Stimulated activated CD8-positive, alpha-beta memory T cell treated with anti-CD3 and anti-CD28 coated beads, Interleukin-12 subunit alpha, Interleukin-12 subunit beta, amount 100 ng/mL, for 24 hours (primary cell): ENCODE results near the gene GSTO1.

Experiments
- DNase-seq: peaks from one replicate; pipeline ENCODE4 v3.0.0-alpha.2; 2020; ENCODE audit errors: extremely low read depth

Gene GSTO1

DNA sequence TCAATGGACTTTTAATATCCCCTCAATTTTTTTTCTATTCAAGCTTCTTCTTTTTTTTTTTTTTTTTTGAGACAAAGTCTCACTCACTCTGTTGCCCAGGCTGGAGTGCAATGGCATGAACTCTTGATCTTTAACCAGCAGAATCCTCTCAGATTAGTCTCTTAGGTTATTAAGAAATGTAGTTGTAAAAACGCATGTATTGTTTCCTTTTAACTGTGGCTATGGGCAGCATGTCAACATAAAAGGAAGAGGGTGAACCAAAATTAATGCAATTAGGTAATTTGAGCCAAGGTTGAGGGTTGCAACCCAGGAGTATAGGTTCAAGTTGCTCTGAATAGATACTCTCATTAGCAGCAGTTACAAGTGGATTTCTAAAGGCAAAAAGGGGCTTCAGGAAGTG, 4.3 kb upstream of the GSTO1 start:
- no peak for DNase-seq

DNA sequence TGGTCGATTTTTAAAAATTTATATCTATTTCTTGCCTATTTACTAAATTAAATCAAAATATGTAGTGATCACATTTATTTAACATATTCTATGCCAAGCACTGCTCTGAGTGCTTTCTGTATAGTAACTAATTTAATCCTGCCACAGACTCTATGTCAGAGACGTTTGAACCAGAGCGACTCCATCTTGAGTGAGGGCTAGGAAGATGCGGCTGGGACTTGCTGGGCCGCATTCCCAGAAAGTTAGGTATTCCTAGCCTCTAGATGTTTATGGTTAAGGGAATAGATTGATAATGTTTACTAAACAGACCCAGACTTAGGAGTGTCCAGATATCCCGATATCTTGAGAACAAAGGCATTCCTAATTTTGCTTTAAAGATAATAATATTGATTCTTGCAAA, 3.2 kb upstream of the GSTO1 start:
- DNase-seq = no peak

DNA sequence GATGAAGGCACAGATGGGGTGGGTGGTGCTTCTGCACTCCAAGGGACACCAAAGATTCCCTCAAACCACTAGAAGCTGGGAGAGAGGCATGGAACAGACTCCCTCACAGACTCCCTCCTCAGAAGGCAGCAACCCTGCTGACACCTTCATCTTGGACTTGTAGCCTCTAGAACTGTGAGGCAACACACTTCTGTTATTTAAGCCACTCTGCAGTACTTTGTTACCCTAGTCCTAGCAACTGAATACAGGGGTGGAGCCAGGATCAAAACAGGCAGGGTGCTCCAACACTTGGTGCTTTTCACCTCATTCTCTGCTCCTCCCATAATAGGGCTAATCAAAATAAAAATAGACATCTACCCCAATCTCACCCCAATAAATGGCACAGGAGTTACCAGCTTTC, 2.3 kb upstream of the GSTO1 start:
- DNase-seq = no peak

DNA sequence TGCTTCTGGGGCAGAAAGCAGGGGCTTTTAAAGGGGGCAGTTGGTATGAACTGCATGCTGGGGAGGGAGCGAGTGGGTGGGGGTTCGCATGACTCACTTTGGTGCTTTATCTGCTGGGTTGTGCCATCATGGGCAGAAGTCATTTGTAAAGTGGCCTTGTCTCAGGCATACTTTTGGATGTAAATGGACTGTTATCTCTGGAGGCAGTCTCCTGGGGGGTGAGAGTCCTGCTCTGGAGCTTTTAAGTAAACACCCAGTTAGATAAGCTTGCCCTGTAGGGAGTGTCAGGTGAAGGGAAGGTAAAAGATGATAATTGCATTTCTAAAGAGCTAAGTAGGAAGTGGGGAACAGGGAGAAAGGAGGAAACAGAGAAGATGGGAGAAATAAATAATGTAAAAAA, 1.6 kb upstream of the GSTO1 start:
- DNase-seq = no peak

DNA sequence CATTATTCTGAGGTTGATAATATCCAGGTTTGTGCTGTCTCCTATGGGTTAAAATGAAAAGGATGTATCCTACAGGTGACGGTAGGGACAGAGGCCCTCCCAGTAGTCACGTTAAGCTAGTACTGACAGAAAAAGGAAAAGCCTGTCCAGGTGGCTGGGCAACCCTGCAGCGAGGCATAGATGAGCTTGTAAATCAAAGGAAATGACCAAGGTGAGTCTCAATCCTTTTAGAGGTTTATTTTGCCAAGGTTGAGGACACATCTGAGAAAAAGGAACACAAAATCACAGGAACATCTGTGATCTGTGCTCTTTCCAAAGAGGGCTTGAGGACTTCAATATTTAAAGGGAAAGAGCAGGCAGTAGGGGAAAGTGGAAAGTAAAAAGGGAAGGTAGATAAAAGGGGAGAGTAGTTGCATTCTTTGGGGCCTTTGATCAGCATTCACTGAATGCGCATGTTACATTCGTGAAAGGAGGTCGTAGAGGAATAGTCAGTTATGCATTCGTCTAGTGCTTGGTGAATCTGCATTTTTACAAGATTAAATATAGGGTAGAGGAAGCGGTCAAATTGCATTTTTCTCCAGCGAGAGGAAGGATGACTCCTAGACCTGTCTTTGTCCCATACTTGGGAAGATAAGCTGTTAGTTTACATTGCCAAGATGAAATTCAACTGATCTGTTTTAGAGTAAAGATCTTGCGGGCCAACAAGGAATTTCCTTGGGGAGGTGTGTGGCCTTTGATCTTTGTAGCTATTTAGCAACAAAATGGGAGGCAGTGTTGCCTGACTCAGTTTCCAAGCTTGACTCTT, 884 bp upstream of the GSTO1 start:
- DNase-seq = no peak

DNA sequence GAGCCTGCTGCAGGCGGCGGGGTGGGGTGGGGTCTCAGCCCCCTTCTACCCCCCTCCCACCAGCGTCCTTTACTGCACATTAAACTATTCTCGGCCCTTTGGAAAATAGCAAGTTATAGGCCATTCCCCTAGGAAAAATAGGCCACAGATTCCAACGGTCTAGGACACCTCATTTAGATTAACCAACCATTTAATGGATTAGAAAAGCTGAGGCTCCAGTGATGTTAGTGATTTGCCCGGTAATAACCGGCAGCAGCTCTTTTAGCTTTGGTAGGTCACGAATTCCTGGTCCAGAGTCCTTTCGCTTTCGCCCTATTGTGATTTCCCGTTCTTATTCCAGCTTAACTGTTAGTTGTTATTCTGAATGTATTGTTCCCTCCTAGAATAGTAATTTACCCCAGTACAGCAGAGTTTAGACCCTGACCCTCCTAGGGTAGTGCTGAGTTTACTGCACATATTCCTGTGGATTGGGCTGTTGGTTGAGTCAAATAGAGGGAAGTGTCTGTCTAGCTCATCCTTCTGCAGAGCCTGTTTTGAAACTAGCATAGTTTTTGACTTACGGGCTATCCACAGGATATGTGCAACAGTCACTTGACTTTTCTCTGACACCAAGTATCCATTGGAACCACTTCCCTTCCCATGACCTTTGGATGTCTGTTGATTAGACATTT, 754 bp downstream of the GSTO1 start:
- no peak for DNase-seq

DNA sequence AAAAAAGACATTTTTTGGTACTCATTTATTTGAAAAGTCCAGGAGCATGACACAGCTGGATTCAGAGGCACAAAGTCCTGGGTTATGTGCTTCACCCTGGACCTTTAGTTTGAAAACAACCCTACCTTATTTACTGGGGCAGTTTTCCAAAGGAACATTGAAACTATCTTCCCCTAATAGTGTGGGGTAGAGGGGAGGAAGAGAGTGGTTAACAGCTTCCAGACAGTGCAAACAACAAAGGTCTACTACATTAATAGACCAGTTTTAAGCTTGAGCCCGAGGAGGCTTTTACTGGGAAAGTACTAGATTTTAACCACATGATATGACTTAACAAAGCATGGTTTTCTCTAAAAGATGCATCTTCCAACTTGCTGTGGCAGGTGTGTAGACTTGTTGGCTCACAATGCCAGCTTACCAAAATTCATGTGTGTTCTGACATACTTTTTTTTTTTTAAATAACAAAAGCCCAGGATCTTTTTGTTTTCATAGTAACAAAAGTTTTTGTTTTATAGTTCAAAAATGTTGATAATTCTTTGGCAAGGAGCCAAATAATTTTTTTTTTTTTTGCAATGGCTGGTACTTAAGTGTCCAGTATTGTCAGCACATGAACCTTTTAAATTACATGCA, 1.8 kb downstream of the GSTO1 start:
- no peak for DNase-seq

DNA sequence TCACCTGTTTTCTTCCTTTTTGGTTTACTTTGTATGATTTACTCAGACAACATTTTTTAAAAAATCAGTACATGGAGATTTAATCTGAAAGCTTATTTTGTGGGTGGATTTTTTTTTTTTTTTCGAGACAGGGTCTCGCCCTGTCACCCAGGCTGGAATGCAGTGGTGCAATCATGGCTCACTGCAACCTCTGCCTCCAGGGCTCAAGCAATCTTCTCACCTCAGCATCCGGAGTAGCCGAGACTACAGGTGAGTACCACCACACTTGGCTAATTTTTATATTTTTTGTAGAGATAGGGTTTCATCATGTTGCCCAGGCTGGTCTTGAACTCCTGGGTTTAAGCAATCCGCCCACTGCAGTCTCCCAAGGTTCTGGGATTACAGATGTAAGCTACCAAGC, 2.5 kb downstream of the GSTO1 start:
- DNase-seq = no peak

DNA sequence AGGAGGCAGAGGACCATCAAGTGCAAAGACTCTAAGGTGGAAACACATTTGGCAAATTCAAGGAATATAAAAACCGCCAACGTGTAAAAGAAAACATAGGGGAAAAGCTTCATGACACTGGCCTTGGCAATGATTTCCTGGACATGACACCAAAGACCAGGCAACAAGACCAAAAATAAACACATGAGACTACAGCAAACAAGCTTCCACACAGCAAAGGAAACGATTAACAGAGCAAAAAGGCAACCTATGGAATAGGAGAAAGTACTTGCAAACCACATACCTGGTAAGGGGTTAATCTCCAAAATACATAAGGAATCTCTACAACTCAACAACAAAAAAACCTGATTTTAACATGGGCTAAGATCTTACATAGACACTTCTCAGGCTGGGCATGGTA, 3.5 kb downstream of the GSTO1 start:
- no peak for DNase-seq

DNA sequence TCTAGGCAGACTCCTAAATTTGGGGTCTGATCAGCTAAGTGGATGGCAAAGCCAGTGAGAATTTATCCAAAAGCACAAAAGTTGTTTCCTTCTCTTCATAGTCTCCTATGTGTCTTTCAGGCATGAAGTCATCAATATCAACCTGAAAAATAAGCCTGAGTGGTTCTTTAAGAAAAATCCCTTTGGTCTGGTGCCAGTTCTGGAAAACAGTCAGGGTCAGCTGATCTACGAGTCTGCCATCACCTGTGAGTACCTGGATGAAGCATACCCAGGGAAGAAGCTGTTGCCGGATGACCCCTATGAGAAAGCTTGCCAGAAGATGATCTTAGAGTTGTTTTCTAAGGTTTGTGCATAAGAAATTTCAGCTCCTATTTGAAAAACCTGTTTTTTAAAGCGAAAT, 4.8 kb downstream of the GSTO1 start:
- no peak for DNase-seq

DNA sequence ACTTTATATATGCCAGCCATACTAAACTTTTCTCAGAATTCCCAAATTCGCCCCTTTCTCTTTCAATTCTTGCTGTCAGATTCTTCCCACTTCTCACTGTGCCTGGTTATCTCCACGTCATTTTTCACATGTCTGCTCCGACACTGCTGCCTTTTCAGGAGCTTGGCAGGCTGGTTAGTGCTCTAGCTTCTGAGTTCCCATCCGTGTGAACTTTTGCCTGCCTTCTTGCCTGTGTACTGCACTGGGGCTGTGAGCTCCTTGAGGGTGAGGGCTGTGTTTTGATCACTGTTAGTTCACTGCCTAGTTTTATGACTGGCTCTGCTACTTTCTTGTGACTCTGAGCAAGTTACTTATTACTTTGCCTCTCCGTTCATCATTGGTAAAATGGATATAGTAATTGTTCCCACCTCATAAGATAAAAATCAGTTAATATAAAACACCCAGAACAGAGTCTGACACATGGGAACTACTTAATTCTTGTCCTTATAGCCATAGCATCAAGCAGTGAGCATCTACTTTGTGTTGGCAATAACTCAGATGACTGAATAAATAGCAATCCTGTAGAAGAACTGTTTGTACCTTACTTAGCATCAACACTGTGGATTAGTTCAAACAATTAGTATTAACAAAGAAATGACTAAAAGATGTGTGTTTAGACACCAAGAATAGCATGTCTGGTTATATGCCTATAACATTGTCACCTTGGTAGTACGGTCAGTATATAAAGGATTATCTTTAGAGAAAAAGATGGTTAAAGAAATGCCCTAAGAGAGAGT, 5.5 kb downstream of the GSTO1 start:
- no peak for DNase-seq

DNA sequence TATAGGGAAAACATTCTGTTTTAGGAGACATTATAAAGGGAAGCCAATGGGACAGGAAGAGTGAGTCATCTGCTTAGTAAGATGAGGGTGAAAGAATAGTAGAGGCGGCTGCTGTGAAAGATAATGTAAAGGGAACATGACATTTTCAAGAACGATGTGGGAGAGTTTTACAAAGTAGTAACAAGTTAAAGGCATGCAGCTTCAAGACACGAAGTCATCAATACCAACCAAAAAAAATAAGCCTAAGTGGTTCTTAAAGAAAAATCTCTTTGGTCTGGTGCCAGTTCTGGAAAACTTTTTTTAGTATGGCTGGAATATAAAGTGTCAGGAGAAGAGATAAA, 6.1 kb downstream of the GSTO1 start:
- DNase-seq = no peak

DNA sequence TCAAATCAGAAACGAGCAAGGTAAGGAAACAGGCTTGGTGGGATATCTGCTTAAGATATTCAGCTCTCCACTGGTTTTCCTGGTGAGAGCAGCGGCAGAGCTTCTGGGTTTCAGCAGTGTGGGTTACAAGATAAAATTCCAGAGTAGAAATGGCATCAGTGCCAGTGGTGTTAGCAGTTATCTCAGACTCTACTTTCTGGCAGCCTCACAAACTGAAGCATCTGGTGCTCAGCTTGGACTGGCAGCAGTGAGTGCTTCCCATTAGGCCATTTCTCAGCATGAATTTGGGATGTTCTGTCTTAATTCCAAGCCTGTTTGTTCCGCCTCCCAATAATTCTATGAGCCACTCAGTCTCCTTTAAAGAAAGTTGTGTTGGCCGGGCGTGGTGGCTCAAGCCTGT, 7.4 kb downstream of the GSTO1 start:
- DNase-seq = no peak

DNA sequence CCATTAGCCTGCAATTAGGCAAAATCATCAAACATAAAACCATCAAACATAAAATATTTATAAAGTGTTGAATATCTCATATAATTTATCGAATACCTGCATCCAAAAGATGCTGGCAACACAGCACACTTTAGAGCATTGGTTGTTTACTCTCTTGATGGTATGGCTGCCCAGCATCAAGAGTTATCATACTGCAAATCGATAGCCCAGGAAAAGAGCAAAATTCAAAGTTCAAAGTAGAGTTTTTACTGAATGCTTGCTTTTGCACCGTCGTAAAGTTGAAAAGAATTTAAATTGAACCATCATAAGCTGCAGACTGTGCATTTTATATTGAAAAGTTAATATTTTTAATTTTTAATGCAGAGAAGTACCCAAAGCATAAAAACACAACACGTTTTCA, 10.1 kb downstream of the GSTO1 start:
- DNase-seq = no peak

DNA sequence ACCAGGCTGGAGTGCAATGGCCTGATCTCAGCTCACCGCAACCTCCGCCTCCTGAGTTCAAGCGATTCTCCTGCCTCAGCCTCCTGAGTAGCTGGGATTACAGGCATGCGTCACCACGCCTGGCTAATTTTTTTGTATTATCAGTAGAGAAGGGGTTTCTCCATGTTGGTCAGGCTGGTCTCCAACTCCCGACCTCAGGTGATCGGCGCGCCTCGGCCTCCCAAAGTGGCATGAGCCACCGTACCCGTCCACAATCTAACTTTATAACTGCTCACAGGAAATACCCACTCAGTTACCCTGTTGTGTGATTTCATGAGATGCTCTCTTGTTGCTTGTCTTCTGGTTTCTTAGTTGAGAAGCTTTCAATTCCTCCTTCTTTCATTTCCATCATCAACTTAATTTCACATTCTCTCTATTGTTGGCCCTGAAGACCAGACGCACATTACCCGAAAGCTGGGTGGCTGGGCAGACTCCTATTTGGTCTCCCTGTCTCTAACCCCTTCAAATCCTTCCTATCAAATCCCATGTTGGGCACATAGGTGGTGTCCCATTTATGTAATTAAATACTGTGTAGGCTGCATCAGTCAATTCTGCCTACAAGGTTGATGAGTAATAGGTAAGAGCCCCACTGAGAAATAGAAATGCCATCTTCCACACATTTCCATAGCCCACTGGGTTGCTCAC, 13.2 kb downstream of the GSTO1 start:
- no peak for DNase-seq

DNA sequence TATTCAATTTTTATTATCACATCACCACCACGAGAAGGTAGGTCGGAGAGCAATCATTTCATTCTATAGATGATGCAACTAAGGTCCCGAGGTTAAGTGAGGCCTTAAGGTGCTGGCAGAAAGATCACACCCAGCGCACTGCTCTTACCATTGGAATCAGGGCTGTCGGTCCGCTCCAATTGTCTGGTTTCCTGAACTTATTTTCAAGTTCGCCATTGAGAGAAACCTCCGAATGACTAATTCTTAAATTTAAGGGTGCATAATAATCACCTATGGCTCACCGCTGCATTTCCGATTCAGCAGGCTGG, 13.7 kb downstream of the GSTO1 start:
- DNase-seq = no peak

DNA sequence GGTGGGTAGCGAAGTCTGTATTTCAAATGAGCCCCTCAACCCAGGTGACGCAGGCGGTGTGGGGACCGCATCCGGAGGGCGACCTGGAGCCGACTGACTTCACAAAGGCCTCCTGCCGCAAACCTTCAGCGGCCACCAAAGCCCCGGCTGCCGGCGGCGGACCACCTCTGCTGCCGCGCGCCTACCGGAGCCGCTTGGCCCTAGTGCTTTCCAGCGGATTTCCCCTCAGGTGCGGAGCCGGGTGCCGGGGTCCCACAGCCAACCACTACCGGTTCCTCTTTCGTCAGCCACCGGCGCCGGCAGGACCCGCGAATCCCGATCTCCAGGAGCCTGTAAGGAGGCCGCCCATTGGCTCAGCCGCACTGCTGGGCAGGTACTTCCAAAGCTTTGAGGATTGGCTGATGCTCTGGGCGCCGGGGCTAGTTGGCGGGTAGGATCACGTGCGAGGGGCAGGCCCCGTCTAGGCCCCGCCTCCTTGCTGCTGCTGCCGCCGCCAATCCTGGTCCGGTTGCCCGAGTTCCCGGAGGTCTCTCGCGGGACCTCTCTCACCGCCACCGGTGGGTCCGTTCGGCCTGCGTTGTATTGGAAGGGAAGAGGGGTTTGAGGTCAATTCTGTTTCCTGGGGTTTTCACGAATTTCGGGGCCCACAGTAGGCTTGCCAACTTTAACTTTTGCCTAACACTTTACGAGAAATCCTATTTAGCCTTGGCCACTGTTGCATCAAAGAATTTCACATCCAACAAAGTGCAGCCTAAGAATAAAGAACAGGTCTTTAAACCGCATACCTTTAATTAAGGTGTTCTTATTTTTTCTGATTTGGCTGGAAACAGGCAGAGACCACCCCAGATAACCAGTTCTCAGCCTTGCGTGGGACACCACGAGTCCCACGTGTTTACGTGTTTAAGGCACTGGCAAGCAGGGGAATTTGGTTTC, 14.3 kb downstream of the GSTO1 start, which contains the start of gene GSTO2:
TSS of gene GSTO2 (plus strand) at position 472 of the 933 bp plus-strand sequence. CDS start 5,732 bp downstream, outside the sequence.
- peak; percentile 98 for DNase-seq

DNA sequence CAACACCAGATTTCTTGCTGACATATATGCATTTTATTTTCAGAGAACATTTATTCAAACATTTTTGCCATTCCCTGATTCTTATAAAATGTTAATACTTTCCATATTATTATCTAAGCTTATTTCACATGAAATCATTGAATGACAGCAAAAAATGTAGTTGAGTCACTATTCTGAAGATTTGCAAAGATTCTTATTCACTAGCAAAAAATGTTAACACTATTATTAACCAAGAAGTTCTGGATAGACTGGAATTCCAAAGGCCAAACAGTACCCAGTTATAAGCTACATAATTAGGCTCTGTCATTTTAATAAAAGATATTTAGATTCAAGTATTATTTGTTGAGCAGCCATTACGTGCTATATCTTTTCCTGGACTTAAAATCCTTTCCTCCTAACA, 18.6 kb downstream of the GSTO1 start:
- DNase-seq = no peak

DNA sequence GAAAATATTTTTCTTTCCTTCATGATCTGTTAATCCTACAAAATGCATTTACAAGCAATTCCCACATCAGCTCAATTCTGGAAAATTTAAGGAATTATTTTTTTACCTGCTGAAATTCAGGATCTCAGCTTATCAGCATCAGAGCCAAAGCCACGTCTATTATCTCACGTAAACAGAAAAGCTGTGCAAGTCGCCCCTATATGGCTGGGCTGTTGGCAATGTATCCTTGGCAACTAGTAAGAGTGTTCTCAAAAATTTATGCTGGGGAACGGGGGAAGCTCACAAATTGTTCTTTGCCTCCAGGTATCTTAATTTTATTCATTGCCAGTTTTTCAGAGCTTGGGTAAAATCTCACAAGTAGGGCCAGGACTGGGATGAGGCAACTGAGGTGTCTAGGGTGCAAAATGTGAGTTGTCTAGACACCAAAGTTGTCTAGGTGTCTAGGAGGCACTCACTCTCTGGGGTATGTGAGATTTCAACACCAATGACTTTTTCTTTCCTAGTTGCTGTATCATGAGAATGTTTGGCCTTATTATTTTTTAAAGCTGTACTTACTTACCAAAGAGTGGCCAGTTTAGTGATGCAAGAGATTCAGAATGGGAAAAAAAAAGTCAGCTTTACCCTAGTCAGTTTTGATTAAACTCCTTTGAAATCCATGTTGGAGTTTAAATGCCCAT, 19.3 kb downstream of the GSTO1 start:
- no peak for DNase-seq
